Tibial nerve (tissue), 3 donors: Measurements from ENCODE around the gene KIFC1.

ENCODE experiments used
- CTCF ChIP-seq, 5 experiments: fragments of 200-600 bp in 3 of 5; fragments of 450-650 bp in 2 of 5; sonication (generic) in 3 of 5; IDR thresholded peaks; one replicate each; pipeline ENCODE4 v1.5.1; 2016 to 2019; ENCODE audit warnings: antibody characterized with exemption in 5 of 5, mild to moderate bottlenecking in 3 of 5, moderate library complexity in 2 of 5
- POLR2A ChIP-seq, 2 donors: fragments of 450-650 bp; IDR thresholded peaks; one replicate each; pipeline ENCODE4 v1.6.1; 2017; ENCODE audit warnings: antibody characterized with exemption in 2 of 2, mild to moderate bottlenecking in 2 of 2, moderate library complexity in 2 of 2

- TF ChIP-seq POLR2A (IDR thresholded peaks at IDR 0.05) (no peak), CTCF (IDR thresholded peaks at IDR 0.05) (no peak)
Measured at GRCh38 chr6:33453393-33454008, 61.9 kb downstream of the KIFC1 start.
